GM21381 (cell line): ENCODE measurements around the gene SULT1A4.
"Not testable (repeated sequence)": the region's sequence is repeated elsewhere in the genome, so short reads cannot be mapped to it uniquely, and the experiment has no call there.

Source experiments
- ATAC-seq: cut with Tn5 transposase; IDR thresholded peaks from one replicate; pipeline ENCODE4 v1.9.1; 2021; ENCODE audit warnings: mild to moderate bottlenecking, moderate library complexity; ENCODE audit not compliant: unreplicated experiment

The SULT1A4 gene

DNA sequence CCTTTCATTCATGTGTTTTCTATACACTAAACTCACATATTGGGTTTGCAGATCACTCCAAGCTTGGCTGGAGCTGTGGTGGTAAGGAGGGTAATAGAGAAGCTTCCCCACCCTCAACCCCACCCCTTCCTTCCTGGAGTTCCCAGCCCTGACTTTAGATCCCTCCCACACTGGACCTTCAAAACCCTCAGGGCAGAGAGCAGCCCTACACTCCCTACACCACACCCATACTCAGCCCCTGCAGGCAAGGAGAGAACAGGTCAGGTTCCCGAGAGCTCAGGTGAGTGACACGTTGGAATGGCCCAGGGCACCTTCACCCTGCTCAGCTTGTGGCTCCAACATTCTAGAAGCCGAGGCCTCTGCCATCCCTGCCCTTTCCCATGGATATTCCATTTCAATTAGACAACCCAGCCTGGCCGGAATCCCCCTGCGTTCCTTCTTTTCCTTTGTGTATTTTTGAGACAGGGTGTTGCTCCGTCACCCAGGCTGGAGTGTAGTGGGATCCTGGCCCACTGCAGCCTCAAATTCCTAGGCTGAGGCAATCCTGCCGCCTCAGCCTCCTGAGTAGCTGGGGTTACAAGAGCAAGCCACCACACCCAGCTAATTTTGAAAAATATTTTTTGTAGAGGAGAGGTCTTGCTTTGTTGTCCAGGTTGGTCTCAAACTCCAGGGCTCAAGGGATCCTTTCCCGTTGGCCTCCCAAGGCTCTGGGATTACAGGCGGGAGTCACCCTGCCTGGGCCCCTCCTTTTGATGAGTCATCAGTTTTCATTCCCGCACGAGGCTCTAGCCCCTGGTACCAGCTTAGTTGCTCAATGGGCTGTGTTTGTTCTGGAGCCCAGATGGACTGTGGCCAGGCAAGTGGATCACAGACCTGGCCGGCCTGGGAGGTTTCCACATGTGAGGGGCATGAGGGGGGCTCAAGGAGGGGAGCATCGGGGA is at the start of gene SULT1A4:
Gene SULT1A4, plus strand, starts transcription at position 208 of the 941 bp plus-strand sequence. CDS start 1,473 bp downstream, outside the sequence.
- not testable (repeated sequence) for ATAC-seq

DNA sequence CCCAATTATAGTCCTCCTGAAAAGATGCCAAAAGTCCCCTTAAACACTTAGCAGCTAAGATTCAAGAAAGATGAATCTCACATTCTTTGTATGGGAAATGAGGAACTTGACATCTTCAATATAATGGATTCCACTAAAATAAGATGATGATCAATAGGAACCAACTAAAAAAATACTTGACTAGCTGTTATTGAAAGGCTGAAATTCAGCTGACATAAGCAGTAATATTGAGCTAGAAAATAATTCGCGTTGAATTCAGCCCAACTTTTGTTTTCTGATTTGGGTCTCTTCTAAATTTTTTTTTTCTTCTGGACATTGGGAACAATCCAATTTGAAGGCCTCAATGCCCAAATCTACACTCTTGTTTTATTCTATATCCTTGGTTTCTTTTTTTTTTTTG is 36.1 kb upstream of the SULT1A4 start:
- ATAC-seq = not testable (repeated sequence)

DNA sequence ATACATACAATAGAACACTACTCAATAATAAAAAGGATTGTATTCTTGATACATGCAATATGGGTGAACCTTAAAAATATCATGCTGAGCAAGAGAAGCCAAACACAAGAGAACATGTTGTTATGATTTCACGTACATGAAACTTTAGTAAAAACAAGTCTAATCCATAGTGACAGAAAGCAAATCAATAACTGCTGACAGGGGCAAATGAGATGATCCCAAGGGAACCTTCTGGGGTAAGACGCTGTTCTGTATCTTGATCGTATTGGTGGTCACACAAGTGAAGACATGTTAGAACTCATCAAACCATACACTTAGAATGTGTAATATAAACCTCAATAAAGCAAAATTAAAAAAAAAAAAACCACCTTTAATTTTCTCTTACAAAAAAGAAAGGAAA is 34.3 kb upstream of the SULT1A4 start:
- not testable (repeated sequence) for ATAC-seq

DNA sequence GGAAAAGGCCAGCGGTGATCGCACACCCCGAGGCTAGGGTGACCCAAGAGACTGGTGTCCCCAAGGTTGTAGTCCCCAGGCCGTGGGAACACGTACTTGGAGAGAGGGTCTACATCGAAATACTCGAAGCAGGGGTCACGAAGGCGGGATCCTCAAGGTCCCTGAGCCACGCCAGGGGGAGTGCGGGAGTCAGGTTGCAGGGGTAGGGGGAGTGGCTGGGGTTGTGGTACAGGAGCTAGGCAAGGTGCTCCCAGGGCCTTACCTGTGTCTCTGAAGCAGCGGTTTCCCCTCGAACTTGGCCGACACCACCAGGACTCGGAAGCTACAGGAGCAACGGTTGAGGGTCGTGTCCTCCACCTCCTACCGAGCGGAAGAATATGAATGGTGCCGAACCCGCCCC is 6.0 kb upstream of the SULT1A4 start:
- peak; percentile 12 for ATAC-seq

DNA sequence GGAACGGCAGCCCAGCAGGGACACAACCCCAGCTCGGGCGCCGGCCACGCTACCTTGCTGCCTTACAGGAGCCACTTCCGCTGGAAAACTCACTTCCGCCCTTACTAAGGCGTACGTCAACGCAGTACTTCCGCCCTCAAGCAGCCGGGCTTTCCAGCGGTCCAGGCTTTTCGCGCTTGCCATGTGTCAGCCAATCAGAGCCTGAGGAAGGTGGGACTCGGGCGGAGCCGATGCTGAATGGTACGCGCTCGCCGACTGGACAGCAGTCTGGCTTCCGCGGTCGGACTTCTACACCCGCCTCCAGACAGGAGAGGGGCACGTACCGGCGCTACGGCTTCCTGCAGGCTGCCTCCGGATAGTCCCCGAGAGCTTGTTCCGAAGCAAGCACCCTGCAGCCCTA is 5.4 kb upstream of the SULT1A4 start, which contains the start of the genes BOLA2 and SLX1B:
Gene BOLA2, minus strand, starts transcription at position 83 of the 400 bp plus-strand sequence. CDS start 98 bp downstream, outside the sequence.
Gene SLX1B, plus strand, starts transcription at position 265 of the 400 bp plus-strand sequence.
- ATAC-seq = peak; percentile 77

DNA sequence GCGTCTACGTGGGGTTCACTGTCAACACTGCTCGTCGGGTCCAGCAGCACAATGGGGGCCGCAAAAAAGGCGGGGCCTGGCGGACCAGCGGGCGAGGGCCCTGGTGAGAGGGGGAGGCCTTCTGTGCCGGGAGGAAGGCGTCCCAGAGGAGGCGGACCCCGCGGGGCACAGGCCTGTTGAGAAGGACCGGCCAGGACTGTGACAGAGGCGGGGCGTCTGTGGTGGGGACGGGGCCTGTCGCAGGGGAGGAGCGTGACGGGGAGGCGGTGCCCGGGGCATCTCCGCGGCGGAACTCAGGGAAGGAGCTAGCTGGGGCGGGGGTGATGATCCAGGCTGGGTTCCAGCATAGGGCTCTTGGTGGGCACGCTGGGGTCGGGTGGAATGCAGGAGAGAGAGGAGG is 4.9 kb upstream of the SULT1A4 start:
- peak; percentile 54 for ATAC-seq

DNA sequence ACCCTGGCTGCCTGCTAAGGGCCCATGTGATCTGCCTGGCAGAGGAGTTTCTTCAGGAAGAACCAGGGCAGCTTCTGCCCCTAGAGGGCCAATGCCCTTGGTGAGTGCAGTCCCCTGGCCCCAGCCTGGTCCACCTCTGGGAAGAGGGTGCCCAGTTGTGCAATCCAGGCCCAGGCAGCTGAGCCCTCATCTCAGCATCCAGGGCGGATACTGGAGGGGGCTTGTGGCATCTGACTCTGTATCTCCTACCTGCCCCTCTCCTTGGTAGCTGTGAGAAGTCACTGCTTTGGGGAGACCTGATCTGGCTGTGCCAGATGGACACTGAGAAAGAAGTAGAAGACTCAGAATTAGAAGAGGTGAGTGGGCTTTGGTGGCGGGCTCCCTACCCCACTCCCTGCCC is 2.1 kb upstream of the SULT1A4 start:
- ATAC-seq = not testable (repeated sequence)

DNA sequence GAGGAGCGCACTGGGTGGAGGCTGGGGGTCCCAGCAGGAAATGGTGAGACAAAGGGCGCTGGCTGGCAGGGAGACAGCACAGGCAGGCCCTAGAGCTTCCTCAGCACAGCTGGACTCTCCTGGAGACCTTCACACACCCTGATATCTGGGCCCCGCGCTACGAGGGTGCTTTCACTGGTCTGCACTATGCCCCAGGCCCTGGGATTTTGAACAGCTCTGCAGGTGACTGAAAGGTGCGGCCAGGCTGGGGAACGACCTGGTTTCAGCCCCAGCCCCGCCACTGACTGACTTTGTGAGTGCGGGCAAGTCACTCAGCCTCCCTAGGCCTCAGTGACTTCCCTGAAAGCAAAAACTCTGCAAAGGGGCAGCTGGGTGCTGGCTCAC is 926 bp downstream of the SULT1A4 start:
- not testable (repeated sequence) for ATAC-seq

DNA sequence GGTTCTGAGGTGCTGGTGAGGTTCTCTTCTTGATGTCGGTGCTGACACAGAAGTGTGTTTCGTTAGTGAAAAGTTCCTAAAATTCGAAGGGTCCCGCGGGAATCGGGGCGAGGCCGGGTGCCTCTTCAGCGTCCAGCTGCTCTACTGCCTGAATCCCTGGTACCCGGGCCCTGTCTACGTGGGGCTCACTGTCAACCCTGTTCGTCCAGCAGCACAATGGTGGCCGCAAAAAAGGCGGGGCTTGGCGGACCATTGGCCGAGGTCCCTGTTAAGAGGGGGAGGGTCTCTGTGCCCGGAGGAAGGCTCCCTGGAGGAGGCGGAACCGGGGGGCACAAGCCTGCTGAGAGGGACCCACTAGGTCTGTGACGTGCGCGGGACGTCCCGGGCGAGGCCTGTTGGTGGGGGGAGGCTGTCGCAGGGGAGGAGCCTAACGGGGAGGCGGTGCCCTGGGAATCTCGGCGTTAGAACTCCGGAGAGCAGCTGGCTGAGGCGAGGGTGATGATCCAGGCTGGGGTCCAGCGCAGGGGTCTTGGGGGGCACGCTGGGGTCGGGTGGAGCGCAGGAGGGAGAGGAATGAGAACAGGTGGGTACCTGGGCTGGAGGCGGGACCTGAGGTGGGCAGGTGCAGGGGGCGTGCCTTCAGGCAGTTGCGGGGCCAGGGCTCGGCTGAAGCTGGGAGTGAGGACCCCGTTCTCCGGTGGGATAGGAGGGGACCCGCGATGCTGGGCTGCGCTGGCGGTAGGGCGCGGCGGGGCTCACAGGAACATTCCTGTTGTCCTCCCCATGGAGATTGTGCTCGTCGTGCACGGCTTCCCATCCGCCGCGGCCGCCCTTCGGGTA is 6.5 kb downstream of the SULT1A4 start:
- not testable (repeated sequence) for ATAC-seq

DNA sequence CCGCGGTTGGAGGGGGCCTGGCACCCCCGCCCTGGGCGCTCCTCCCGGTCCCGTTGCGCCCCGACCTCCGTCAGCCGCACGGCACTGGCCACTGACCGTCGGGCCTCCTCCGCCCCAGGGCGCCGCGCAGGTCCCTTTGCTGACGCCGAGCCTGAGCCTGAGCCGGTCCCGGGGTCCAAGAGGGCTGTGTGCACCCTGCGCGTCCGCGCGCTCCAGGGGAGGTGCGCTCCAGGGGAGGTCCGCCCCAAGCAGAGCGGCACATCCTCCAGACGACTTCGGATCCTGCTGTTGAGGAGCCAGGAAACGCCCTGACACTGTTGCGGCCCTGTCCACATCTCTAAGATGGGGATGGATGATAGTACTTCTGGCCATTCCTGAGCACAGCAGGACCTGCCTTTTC is 7.2 kb downstream of the SULT1A4 start:
- not testable (repeated sequence) for ATAC-seq

DNA sequence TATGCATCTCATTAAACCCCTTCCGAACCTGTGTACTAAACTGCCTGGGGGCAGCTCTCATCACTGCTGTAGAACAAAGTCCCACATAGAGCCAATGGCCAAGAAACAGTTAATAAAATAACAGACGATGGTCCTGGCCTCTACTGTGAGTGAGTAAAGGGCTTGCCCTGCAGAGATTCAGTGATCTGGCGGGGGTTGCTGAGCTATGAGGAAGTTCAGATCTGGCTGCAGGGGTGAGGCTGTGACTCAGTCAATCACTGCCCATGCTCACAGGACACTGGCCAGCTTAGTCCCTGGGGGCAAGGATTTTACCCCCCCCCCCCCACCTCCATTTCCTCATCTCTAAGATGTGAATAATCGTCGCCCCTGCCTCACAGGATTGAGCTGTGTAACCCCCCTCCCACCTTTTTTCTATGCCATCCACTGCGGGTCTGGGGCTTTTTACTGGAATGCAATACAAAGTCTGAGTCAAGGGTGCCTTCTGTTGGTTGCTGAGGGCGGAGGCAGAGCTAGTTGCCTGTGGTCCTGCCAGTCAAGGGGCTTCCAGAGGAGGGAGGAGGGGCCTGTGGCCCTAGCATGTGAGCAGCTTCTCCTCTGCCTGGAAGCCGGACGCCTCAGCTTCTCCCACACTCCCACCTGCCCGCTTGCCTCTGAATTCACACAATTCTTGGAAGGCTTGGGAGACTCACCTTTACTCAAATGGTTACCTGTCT is 8.1 kb downstream of the SULT1A4 start:
- ATAC-seq = not testable (repeated sequence)

DNA sequence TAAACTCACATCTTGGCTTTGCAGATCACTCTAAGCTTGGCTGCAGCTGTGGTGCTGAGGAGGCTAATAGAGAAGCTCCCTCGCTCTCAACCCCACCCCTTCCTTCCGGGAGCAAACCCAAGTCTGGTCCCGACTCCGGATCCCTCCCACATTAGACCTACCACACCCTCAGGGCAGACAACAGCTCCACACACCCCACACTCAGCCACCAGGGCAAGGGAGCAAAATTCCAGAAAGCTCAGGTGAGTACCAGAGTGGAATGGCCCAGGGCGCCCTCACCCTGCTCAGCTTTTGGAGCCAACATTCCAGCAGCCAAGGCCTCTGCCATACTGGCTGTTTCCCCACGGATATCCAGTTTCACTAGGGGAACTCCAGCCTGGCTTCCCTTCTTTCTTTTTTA is 9.9 kb downstream of the SULT1A4 start:
- not testable (repeated sequence) for ATAC-seq

DNA sequence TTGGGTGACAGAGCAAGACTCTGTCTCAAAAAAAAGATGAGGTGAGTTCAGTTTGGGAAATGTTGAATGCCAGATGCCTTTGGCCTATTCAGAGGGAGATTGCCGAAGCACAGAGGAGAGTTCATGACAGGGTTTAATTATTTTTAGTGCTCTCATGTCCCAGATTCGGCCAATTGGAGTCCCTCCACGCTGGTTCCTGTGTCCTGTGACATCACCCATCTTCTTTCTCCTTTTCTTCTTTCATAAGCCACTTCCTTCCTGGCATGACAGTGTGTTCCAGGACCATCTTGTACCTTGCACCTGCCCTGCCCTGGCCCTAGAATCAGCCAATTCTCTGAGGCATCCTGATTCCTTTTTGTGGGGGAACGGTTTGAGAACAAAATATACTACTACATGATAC is 12.4 kb downstream of the SULT1A4 start:
- not testable (repeated sequence) for ATAC-seq

DNA sequence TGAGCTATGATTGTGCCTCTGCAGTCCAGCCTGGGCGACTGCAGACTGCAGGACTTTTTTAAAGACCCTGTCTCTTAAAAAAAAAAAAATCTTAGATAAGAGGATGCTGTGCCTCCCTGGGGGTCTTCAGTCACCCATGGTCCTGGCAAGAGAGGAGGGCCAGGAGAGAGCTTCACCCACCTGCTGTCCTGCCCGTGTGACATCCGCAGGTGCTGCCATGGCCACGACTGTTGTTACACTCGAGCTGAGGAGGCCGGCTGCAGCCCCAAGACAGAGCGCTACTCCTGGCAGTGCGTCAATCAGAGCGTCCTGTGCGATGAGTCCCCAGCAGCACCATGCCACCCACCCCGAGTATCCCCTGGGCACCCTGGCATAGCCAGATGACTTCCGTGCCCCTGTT is 22.6 kb downstream of the SULT1A4 start:
- ATAC-seq = not testable (repeated sequence)

DNA sequence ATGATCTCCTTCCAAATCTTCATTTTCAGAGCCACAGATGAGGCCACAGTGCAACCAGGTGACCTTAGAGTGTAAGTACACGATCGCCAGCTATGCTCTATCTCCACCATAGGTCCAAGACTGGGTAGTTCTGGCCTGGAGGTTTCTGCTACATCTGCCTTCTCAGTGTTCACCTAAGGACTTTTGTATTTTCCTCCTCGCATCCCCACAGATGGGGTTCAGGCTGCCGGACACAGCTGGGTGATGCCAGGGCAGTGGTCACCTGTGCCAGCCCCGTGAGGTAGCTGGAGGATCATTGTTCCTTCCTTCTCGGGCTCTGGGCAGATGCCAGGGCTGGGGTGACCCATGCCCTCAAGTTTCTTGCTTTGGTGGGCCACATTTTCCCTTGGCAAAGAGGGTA is 46.6 kb downstream of the SULT1A4 start, which contains the start of gene NPIPB12:
Gene NPIPB12, minus strand, starts transcription at position 101 of the 400 bp plus-strand sequence.
- not testable (repeated sequence) for ATAC-seq
